HepG2 (cell line): ENCODE results near the gene PLEKHG4. TPM values are rescaled to one million over a fixed set of nuclear protein-coding genes. Genes with fewer than 3 reads are reported as not detected.

ENCODE experiments used
- ATAC-seq: fragments of 200-7000 bp; cut with Tn5 transposase; 3 replicates; pipeline ENCODE4 v1.9.1; 2020; ENCODE audit warnings: mild to moderate bottlenecking, moderate library complexity
- BruUV-seq: library from RNA; stranded (reverse); fragments of 400-500 nt; replicated peaks from 2 replicates; lab custom pipeline; 2021; lab: Mats Ljungman, UMichigan
- CTCF ChIA-PET: fragments of 300-600 bp; formaldehyde crosslinking; extraction: SDS; loops from one replicate; lab custom pipeline; 2021; ENCODE audit warnings: low total read pairs, inconsistent platforms, low intra/inter-chr PET ratio; lab: Yijun Ruan, JAX
- POLR2A ChIA-PET: fragments of 350-600 bp; sonication (Branson Sonifier 250); formaldehyde crosslinking; loops from one replicate; lab custom pipeline; 2020; ENCODE audit warnings: antibody characterized with exemption, inconsistent platforms; lab: Yijun Ruan, JAX
- DNase-seq: peaks from one replicate; pipeline ENCODE4 v3.0.0-alpha.2; 2015; ENCODE audit warnings: low spot score
- FAIRE-seq: peaks from 3 replicates; lab custom pipeline; 2011; peaks lifted over from hg19 to GRCh38; lab: Jason Lieb, UNC
- H2AFZ ChIP-seq: one replicate; pipeline ENCODE4 v1.6.1; 2011; ENCODE audit warnings: low read length, inconsistent platforms
- H3K27ac ChIP-seq: fragments of 300-600 bp; 3 replicates; pipeline ENCODE4 v1.8.0; 2011; ENCODE audit warnings: mixed run types, mild to moderate bottlenecking, mixed read lengths, low read length, inconsistent platforms; ENCODE audit not compliant: insufficient read depth; ENCODE audit errors: extremely low read length
- H3K27me3 ChIP-seq, 2 experiments: fragments of 200-600 bp in 1 of 2; 2 replicates in 1 of 2; 3 replicates in 1 of 2; pipeline versions ENCODE4 v1.6.0 to v1.8.0; 2011; ENCODE audit warnings: low read length in 2 of 2, mild to moderate bottlenecking in 2 of 2, moderate library complexity in 2 of 2, inconsistent platforms in 1 of 2; ENCODE audit not compliant: insufficient read depth in 2 of 2, control insufficient read depth in 1 of 2
- H3K36me3 ChIP-seq, 2 experiments: fragments of 200-600 bp in 1 of 2; replicated peaks in 1 of 2; 2 replicates in 1 of 2; 3 replicates in 1 of 2; pipeline versions ENCODE4 v1.5.1 to v1.8.0; 2011; ENCODE audit warnings: low read length in 2 of 2, inconsistent platforms in 1 of 2; ENCODE audit not compliant: insufficient read depth in 2 of 2, control insufficient read depth in 1 of 2
- H3K4me1 ChIP-seq: 2 replicates; pipeline ENCODE4 v1.5.1; 2012; ENCODE audit warnings: low read length, inconsistent platforms; ENCODE audit not compliant: insufficient read depth
- H3K4me2 ChIP-seq: 2 replicates; pipeline ENCODE4 v1.6.0; 2011; ENCODE audit warnings: low read depth, low read length, inconsistent platforms
- H3K4me3 ChIP-seq, 3 experiments: fragments of 200-600 bp in 1 of 3; sonication (generic), shearing (Covaris generic) in 1 of 3; replicated peaks in 1 of 3; 2 replicates each; pipeline ENCODE4 v1.5.1; 2011 to 2016; ENCODE audit warnings: low read length in 3 of 3, inconsistent platforms in 2 of 3, low read depth in 2 of 3, mild to moderate bottlenecking in 2 of 3, control low read depth in 1 of 3, mixed read lengths in 1 of 3; ENCODE audit not compliant: insufficient read depth in 1 of 3
- H3K79me2 ChIP-seq: one replicate; pipeline ENCODE4 v1.6.1; 2011; ENCODE audit warnings: low read length, inconsistent platforms; ENCODE audit not compliant: insufficient read depth
- H3K9ac ChIP-seq: 2 replicates; pipeline ENCODE4 v1.6.0; 2011; ENCODE audit warnings: mild to moderate bottlenecking, low read depth, low read length, inconsistent platforms; ENCODE audit not compliant: insufficient read depth
- H3K9me3 ChIP-seq: 2 replicates; pipeline ENCODE4 v1.5.1; 2012; ENCODE audit warnings: mild to moderate bottlenecking, low read length
- H4K20me1 ChIP-seq: 2 replicates; pipeline ENCODE4 v1.6.0; 2011; ENCODE audit warnings: inconsistent platforms, mild to moderate bottlenecking, low read length, moderate library complexity; ENCODE audit not compliant: insufficient read depth
- BHLHE40 ChIP-seq: IDR thresholded peaks from 2 replicates; pipeline ENCODE4 v1.6.1; 2011; ENCODE audit warnings: low read length, improper control_type of control experiment
- CEBPB ChIP-seq: IDR thresholded peaks from 2 replicates; pipeline ENCODE4 v1.6.1; 2011; ENCODE audit warnings: low read depth, low read length, improper control_type of control experiment, borderline replicate concordance
- GFI1 ChIP-seq: sonication (generic); formaldehyde crosslinking; IDR thresholded peaks from 2 replicates; pipeline ENCODE4 v1.5.0; 2020; ENCODE audit warnings: missing genetic modification reagents, mild to moderate bottlenecking, borderline replicate concordance
- HNRNPLL ChIP-seq: fragments of 200-400 bp; formaldehyde crosslinking; IDR thresholded peaks from 2 replicates; pipeline ENCODE4 v1.6.1; 2017; ENCODE audit warnings: mild to moderate bottlenecking, low read depth, low read length; ENCODE audit not compliant: poor library complexity, severe bottlenecking
- HOXA5 ChIP-seq: sonication (generic); formaldehyde crosslinking; IDR thresholded peaks from 2 replicates; pipeline ENCODE4 v1.4.0; 2020; ENCODE audit warnings: missing genetic modification reagents
- KAT8 ChIP-seq: IDR thresholded peaks from 2 replicates; pipeline ENCODE4 v1.6.1; 2016; ENCODE audit warnings: missing genetic modification reagents, missing compliant biosample characterization
- NFE2 ChIP-seq: sonication (generic); formaldehyde crosslinking; IDR thresholded peaks from 2 replicates; pipeline ENCODE4 v1.4.0; 2020; ENCODE audit warnings: missing genetic modification reagents
- PRMT3 ChIP-seq: sonication (generic); formaldehyde crosslinking; IDR thresholded peaks from 2 replicates; pipeline ENCODE4 v1.8.1; 2022; ENCODE audit warnings: low read depth, mild to moderate bottlenecking, moderate library complexity, missing genetic modification reagents, borderline replicate concordance
- ZNF138 ChIP-seq: sonication (generic); formaldehyde crosslinking; IDR thresholded peaks from 2 replicates; pipeline ENCODE4 v1.5.0; 2020; ENCODE audit warnings: mild to moderate bottlenecking, low read depth, missing genetic modification reagents
- ZNF205 ChIP-seq: IDR thresholded peaks from 2 replicates; pipeline ENCODE4 v1.6.1; 2018; ENCODE audit warnings: missing biosample characterization, missing genetic modification reagents
- ZSCAN25 ChIP-seq: sonication (generic); formaldehyde crosslinking; IDR thresholded peaks from 2 replicates; pipeline ENCODE4 v1.8.0; 2022; ENCODE audit warnings: mild to moderate bottlenecking, missing genetic modification reagents
- WGBS: methylation state at CpG from one replicate; pipeline ENCODE4 v1.1.6; 2017; ENCODE audit warnings: low lambda C conversion rate; 5-methylcytosine and 5-hydroxymethylcytosine counted together
- in situ Hi-C: cut with HindIII; loops from 2 replicates; pipeline ENCODE4 v1.10.0; 2017; ENCODE audit warnings: low pct_unique_long_range_greater_than_20kb; ENCODE audit not compliant: extremely low pct_ligation_motif_present
- intact Hi-C: fragments of 100-400 bp; cut with micrococcal nuclease; formaldehyde crosslinking; loops from one replicate; pipeline ENCODE4 v1.10.0; 2022; ENCODE audit not compliant: unreplicated experiment
- polyA plus RNA-seq, 8 experiments: library from polyadenylated mRNA; depleted of rRNA in 3 of 8; stranded (reverse) in 7 of 8; unstranded in 1 of 8; fragments of >200 nt; fragmentation: Illumina TruSeq in 4 of 8; extraction: Trizol in 4 of 8; gene quantifications; 2 replicates each; pipeline versions ENCODE4 v1.2.1 to v1.2.3, GENCODE V29; 2011 to 2016; ENCODE audit warnings: low read depth in 4 of 8, missing spikeins in 1 of 8, mixed read lengths in 1 of 8; ENCODE audit not compliant: insufficient read depth in 1 of 8
- total RNA-seq, 5 experiments: library from RNA; depleted of rRNA; stranded (reverse); fragments of >200 nt; fragmentation: Illumina TruSeq; extraction: Trizol; gene quantifications; 2 replicates each; pipeline ENCODE4 v1.2.3, GENCODE V29; 2016; ENCODE audit warnings: low read depth in 1 of 5
- TF ChIP-seq, protein P1 (sequence below): sonication (generic); formaldehyde crosslinking; IDR thresholded peaks from 2 replicates; pipeline ENCODE4 v1.4.0; 2020; ENCODE audit warnings: missing genetic modification reagents
- TF ChIP-seq, protein P2 (sequence below): sonication (generic); formaldehyde crosslinking; IDR thresholded peaks from 2 replicates; pipeline ENCODE4 v1.4.0; 2020; ENCODE audit warnings: missing genetic modification reagents
- TF ChIP-seq, protein P3 (sequence below): IDR thresholded peaks from 2 replicates; pipeline ENCODE4 v1.6.1; 2016; ENCODE audit warnings: mild to moderate bottlenecking, missing biosample characterization, missing genetic modification reagents
- TF ChIP-seq, protein P4 (sequence below): sonication (generic); formaldehyde crosslinking; IDR thresholded peaks from 2 replicates; pipeline ENCODE4 v1.4.0; 2020; ENCODE audit warnings: mild to moderate bottlenecking, missing genetic modification reagents

PLEKHG4 gene
- total and polyA plus RNA-seq, 2 of the 13 experiments (the other 11 are each of a cell fraction or from before 2014, with no cell fraction given), result 7.1 to 13.6 TPM

DNA sequence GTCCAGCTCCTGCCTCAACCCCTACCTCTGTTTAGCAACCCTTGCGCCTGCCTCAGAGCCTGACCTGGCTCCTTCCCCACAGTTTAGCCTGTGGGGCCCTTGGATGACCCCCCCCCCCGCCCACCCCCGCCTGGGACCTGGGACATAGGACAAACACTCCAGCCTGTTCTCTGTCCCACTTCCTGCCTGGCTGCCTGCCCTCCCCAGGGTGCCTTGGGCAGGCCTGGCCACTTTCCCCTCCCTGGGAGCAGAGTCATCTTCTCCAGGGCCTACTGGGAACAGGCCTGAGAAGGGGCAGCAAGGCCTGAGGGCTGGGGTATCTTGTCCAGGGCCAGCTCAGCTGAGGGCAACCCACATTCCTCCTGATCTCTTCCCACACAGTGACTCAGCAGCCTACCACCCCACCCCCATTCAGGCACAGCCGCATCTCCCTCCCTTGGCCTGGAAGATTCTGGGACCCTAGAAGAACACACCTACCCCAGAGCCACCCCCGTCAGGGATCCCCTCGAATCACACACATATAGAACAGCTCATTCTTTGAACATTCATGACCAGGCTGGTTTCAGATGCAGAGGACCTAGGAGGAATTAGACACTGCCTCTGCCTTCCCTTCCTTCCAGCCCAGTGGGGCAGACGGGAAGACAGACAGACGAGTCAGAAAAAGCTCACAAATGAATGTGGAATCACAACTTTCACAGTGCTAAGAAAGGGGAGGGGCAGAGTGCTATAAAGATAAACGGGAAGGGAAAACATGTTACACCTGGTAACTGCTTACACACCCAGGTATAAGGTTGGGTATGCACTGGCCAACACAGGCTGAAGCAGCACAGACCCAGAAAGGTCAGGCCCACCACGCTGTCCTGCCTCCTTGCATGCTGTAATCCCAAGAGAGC lies 38.1 kb upstream of the PLEKHG4 start:
- Histone ChIP-seq H3K9me3 (no peaks in the 10 kb centered on the region), H3K27ac (peak overlapping the region; percentile 34), H2AFZ (no peak overlapping the region), H3K4me3 (no peak overlapping the region), H4K20me1 (no peaks in the 10 kb centered on the region), H3K4me1 (peaks cover 40% of the 10 kb centered on the region), H3K27me3 (no peaks in the 10 kb centered on the region), H3K79me2 (no peaks in the 10 kb centered on the region), H3K9ac (peak overlapping the region; percentile 52; the same call in 1 of the 2 replicates), H3K36me3 (peaks cover 22 to 33% of the 10 kb centered on the region in 2 experiments), H3K4me2 (no peak overlapping the region)
- ATAC-seq, result peak; percentile 1; the same call in 2 of the 3 replicates
- POLR2A ChIA-PET, result no interaction called here
- in situ Hi-C loops (no loop called here), intact Hi-C loops (no loop called here)
- no TSS peak for BruUV-seq
- no peak for FAIRE-seq
- 71% methylated on average over 10 of the region's 10 CpGs for WGBS
- CTCF ChIA-PET, result no interaction called here
- DNase-seq, result peak; percentile 32
- TF ChIP-seq ZNF205 (CRISPR knock-in tag) (no peak), HNRNPLL (no peak), NFE2 (CRISPR knock-in tag) (peak; percentile 87; the same call in 1 of the 2 replicates), ZNF138 (no peak), GFI1 (no peak), KAT8 (CRISPR knock-in tag) (no peak), BHLHE40 (no peak), CEBPB (no peak), ZSCAN25 (no peak), HOXA5 (CRISPR knock-in tag) (no peak), PRMT3 (CRISPR knock-in tag) (no peak)
- TF ChIP-seq, protein P1, sequence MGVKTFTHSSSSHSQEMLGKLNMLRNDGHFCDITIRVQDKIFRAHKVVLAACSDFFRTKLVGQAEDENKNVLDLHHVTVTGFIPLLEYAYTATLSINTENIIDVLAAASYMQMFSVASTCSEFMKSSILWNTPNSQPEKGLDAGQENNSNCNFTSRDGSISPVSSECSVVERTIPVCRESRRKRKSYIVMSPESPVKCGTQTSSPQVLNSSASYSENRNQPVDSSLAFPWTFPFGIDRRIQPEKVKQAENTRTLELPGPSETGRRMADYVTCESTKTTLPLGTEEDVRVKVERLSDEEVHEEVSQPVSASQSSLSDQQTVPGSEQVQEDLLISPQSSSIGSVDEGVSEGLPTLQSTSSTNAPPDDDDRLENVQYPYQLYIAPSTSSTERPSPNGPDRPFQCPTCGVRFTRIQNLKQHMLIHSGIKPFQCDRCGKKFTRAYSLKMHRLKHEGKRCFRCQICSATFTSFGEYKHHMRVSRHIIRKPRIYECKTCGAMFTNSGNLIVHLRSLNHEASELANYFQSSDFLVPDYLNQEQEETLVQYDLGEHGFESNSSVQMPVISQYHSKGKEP (CRISPR knock-in tag), result no peak
- TF ChIP-seq, protein P2, sequence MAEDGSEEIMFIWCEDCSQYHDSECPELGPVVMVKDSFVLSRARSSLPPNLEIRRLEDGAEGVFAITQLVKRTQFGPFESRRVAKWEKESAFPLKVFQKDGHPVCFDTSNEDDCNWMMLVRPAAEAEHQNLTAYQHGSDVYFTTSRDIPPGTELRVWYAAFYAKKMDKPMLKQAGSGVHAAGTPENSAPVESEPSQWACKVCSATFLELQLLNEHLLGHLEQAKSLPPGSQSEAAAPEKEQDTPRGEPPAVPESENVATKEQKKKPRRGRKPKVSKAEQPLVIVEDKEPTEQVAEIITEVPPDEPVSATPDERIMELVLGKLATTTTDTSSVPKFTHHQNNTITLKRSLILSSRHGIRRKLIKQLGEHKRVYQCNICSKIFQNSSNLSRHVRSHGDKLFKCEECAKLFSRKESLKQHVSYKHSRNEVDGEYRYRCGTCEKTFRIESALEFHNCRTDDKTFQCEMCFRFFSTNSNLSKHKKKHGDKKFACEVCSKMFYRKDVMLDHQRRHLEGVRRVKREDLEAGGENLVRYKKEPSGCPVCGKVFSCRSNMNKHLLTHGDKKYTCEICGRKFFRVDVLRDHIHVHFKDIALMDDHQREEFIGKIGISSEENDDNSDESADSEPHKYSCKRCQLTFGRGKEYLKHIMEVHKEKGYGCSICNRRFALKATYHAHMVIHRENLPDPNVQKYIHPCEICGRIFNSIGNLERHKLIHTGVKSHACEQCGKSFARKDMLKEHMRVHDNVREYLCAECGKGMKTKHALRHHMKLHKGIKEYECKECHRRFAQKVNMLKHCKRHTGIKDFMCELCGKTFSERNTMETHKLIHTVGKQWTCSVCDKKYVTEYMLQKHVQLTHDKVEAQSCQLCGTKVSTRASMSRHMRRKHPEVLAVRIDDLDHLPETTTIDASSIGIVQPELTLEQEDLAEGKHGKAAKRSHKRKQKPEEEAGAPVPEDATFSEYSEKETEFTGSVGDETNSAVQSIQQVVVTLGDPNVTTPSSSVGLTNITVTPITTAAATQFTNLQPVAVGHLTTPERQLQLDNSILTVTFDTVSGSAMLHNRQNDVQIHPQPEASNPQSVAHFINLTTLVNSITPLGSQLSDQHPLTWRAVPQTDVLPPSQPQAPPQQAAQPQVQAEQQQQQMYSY, result no peak
- TF ChIP-seq, protein P3, sequence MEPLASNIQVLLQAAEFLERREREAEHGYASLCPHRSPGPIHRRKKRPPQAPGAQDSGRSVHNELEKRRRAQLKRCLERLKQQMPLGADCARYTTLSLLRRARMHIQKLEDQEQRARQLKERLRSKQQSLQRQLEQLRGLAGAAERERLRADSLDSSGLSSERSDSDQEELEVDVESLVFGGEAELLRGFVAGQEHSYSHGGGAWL (CRISPR knock-in tag), result no peak
- TF ChIP-seq, protein P4, sequence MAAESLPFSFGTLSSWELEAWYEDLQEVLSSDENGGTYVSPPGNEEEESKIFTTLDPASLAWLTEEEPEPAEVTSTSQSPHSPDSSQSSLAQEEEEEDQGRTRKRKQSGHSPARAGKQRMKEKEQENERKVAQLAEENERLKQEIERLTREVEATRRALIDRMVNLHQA (CRISPR knock-in tag), result no peak
